Osteoblast (primary cell): ENCODE measurements around the gene SRPRB. TPM values are rescaled to one million over a fixed set of nuclear protein-coding genes. Genes with fewer than 3 reads are reported as not detected.

Experiments
- DNase-seq: peaks from one replicate; pipeline ENCODE4 v3.0.0; 2011; ENCODE audit warnings: low spot score, mixed read lengths; ENCODE audit not compliant: insufficient read length; ENCODE audit errors: missing footprints
- H2AFZ ChIP-seq: 2 replicates; pipeline ENCODE4 v1.6.0; 2011; ENCODE audit warnings: mild to moderate bottlenecking, low read length
- H3K27ac ChIP-seq: 2 replicates; pipeline ENCODE4 v1.5.1; 2011; ENCODE audit warnings: mild to moderate bottlenecking, low read depth, low read length, moderate library complexity
- H3K27me3 ChIP-seq: 2 replicates; pipeline ENCODE4 v1.6.0; 2012; ENCODE audit warnings: mild to moderate bottlenecking, control low read depth, inconsistent platforms, low read length, moderate library complexity; ENCODE audit not compliant: insufficient read depth
- H3K36me3 ChIP-seq: 2 replicates; pipeline ENCODE4 v1.5.1; 2011; ENCODE audit warnings: mild to moderate bottlenecking, low read length, control low read depth, moderate library complexity; ENCODE audit not compliant: insufficient read depth
- H3K4me1 ChIP-seq: 2 replicates; pipeline ENCODE4 v1.5.1; 2011; ENCODE audit warnings: mild to moderate bottlenecking, low read length, control low read depth, moderate library complexity; ENCODE audit not compliant: insufficient read depth
- H3K4me2 ChIP-seq: 2 replicates; pipeline ENCODE4 v1.6.0; 2011; ENCODE audit warnings: mild to moderate bottlenecking, low read length; ENCODE audit not compliant: insufficient read depth
- H3K4me3 ChIP-seq: fragments of 200-600 bp; sonication (generic); 3 replicates; pipeline ENCODE4 v1.5.1; 2012; ENCODE audit warnings: mild to moderate bottlenecking, low read length, inconsistent platforms; ENCODE audit not compliant: insufficient read depth
- H3K79me2 ChIP-seq: 2 replicates; pipeline ENCODE4 v1.6.0; 2012; ENCODE audit warnings: mild to moderate bottlenecking, low read length, control low read depth, inconsistent platforms; ENCODE audit not compliant: insufficient read depth
- H3K9me3 ChIP-seq: 2 replicates; pipeline ENCODE4 v1.5.1; 2011; ENCODE audit warnings: low read depth, low read length, control low read depth
- H4K20me1 ChIP-seq: 2 replicates; pipeline ENCODE4 v1.6.0; 2012; ENCODE audit warnings: mild to moderate bottlenecking, low read length, control low read depth; ENCODE audit not compliant: insufficient read depth
- CTCF ChIP-seq: IDR thresholded peaks from 2 replicates; pipeline ENCODE4 v1.5.1; 2011; ENCODE audit warnings: mild to moderate bottlenecking, low read depth, low read length, moderate library complexity; ENCODE audit errors: extremely low read depth
- total RNA-seq: library from RNA; depleted of rRNA; stranded (reverse); fragments of >200 nt; gene quantifications from 2 replicates; pipeline ENCODE4 v1.2.3, GENCODE V29; 2012

Gene SRPRB
- total RNA-seq, 1 donor, result 80.3 TPM

- H2AFZ ChIP-seq, result no peak overlapping the region
- H3K9me3 ChIP-seq, result no peaks in the 10 kb centered on the region
- no peaks in the 10 kb centered on the region for H3K79me2 ChIP-seq
- H4K20me1 ChIP-seq, result no peaks in the 10 kb centered on the region
- no peaks in the 10 kb centered on the region for H3K4me1 ChIP-seq
- no peaks in the 10 kb centered on the region for H3K36me3 ChIP-seq
- no peak overlapping the region for H3K4me2 ChIP-seq
- H3K27ac ChIP-seq, result no peak overlapping the region
- no peak for DNase-seq
- peaks cover 13% of the 10 kb centered on the region for H3K27me3 ChIP-seq
- no peak for TF ChIP-seq CTCF
- H3K4me3 ChIP-seq, result no peak overlapping the region
Measured at GRCh38 chr3:133869586-133869985, 64.0 kb downstream of the SRPRB start.

GRCh38 chr3:133870822-133871221 lies 65.2 kb downstream of the SRPRB start:
- H3K4me1 ChIP-seq, result no peaks in the 10 kb centered on the region
- no peaks in the 10 kb centered on the region for H4K20me1 ChIP-seq
- no peaks in the 10 kb centered on the region for H3K79me2 ChIP-seq
- no peak for DNase-seq
- no peak overlapping the region for H3K4me3 ChIP-seq
- no peaks in the 10 kb centered on the region for H3K36me3 ChIP-seq
- peaks cover 17% of the 10 kb centered on the region for H3K27me3 ChIP-seq
- no peak overlapping the region for H3K4me2 ChIP-seq
- H3K27ac ChIP-seq, result no peak overlapping the region
- H2AFZ ChIP-seq, result no peak overlapping the region
- TF ChIP-seq CTCF, result no peak
- no peaks in the 10 kb centered on the region for H3K9me3 ChIP-seq

Other genes starting within 250 kb of the SRPRB start
- 154 and 166 TPM in 2 replicates for gene CDV3, start 232.1 kb upstream of the SRPRB start, total RNA-seq
- gene TOPBP1, start 143.9 kb upstream of the SRPRB start, total RNA-seq, result 33.7 and 36.5 TPM in 2 replicates
- 0.36 and 0.88 TPM in 2 replicates for gene TF, start 59.4 kb upstream of the SRPRB start, total RNA-seq
- 0.59 and 0.72 TPM in 2 replicates for gene RAB6B, start 90.1 kb downstream of the SRPRB start, total RNA-seq
- gene SLCO2A1, start 224.1 kb downstream of the SRPRB start, total RNA-seq, result under 0.01 and 0.36 TPM in 2 replicates